Activated naive CD8-positive, alpha-beta T cell treated with anti-CD3 and anti-CD28 coated beads, Interleukin-2, amount 50 U/mL, for 24 hours (primary cell): ENCODE data around the gene KRTAP4-4.
"Not testable (repeated sequence)": the region's sequence is repeated elsewhere in the genome, so short reads cannot be mapped to it uniquely, and the experiment has no call there.

Experiments
- ATAC-seq: fragments of 150-1000 bp; cut with Tn5 transposase; one replicate; pipeline ENCODE4 v1.10.0; 2021
- DNase-seq: peaks from one replicate; pipeline ENCODE4 v3.0.0; 2021
- H3K27ac Mint-ChIP-seq: one replicate; pipeline ENCODE4 v1.8.0; 2021; ENCODE audit warnings: mild to moderate bottlenecking, mixed read lengths
- H3K27me3 Mint-ChIP-seq: one replicate; pipeline ENCODE4 v1.8.0; 2021; ENCODE audit warnings: mixed read lengths
- H3K36me3 Mint-ChIP-seq: one replicate; pipeline ENCODE4 v1.8.0; 2021; ENCODE audit warnings: low read depth, mixed read lengths
- H3K4me1 Mint-ChIP-seq: one replicate; pipeline ENCODE4 v1.8.0; 2021; ENCODE audit warnings: mixed read lengths
- H3K4me3 Mint-ChIP-seq: one replicate; pipeline ENCODE4 v1.8.0; 2021; ENCODE audit warnings: mild to moderate bottlenecking, moderate library complexity, mixed read lengths
- H3K9me3 Mint-ChIP-seq: one replicate; pipeline ENCODE4 v1.8.0; 2021; ENCODE audit warnings: mixed read lengths

KRTAP4-4 gene

GRCh38 chr17:41167561-41167960 lies 7.0 kb upstream of the KRTAP4-4 start:
- Mint-ChIP-seq H3K27ac (no peak overlapping the region), H3K27me3 (no peaks in the 10 kb centered on the region), H3K4me3 (no peak overlapping the region), H3K36me3 (no peaks in the 10 kb centered on the region), H3K9me3 (no peaks in the 10 kb centered on the region), H3K4me1 (no peaks in the 10 kb centered on the region)
- DNase-seq (no peak), ATAC-seq (no peak)

GRCh38 chr17:41163828-41164227 lies 3.3 kb upstream of the KRTAP4-4 start:
- no peak overlapping the region for H3K4me3 Mint-ChIP-seq
- H3K4me1 Mint-ChIP-seq: no peaks in the 10 kb centered on the region
- no peak overlapping the region for H3K27ac Mint-ChIP-seq
- H3K9me3 Mint-ChIP-seq: no peaks in the 10 kb centered on the region
- peaks cover 2% of the 10 kb centered on the region for H3K27me3 Mint-ChIP-seq
- ATAC-seq: no peak
- DNase-seq: no peak
- no peaks in the 10 kb centered on the region for H3K36me3 Mint-ChIP-seq

GRCh38 chr17:41160190-41160589 lies 358 bp downstream of the KRTAP4-4 start:
- not testable (repeated sequence) for H3K9me3 Mint-ChIP-seq, H3K4me1 Mint-ChIP-seq, H3K27me3 Mint-ChIP-seq, H3K27ac Mint-ChIP-seq, H3K4me3 Mint-ChIP-seq, DNase-seq, H3K36me3 Mint-ChIP-seq, ATAC-seq

GRCh38 chr17:41153856-41154255 lies 6.7 kb downstream of the KRTAP4-4 start:
- Mint-ChIP-seq H3K27ac (no peak overlapping the region), H3K9me3 (no peaks in the 10 kb centered on the region), H3K4me1 (no peaks in the 10 kb centered on the region), H3K4me3 (no peak overlapping the region), H3K36me3 (no peaks in the 10 kb centered on the region), H3K27me3 (no peaks in the 10 kb centered on the region)
- no peak for DNase-seq
- ATAC-seq: no peak

- no peak for ATAC-seq
- H3K9me3 Mint-ChIP-seq: no peaks in the 10 kb centered on the region
- no peaks in the 10 kb centered on the region for H3K27me3 Mint-ChIP-seq
- DNase-seq: no peak
- H3K4me3 Mint-ChIP-seq: no peak overlapping the region
- no peak overlapping the region for H3K27ac Mint-ChIP-seq
- no peaks in the 10 kb centered on the region for H3K36me3 Mint-ChIP-seq
- H3K4me1 Mint-ChIP-seq: peaks cover 1% of the 10 kb centered on the region
Measured at GRCh38 chr17:41151525-41151924, 9.0 kb downstream of the KRTAP4-4 start.

DNA sequence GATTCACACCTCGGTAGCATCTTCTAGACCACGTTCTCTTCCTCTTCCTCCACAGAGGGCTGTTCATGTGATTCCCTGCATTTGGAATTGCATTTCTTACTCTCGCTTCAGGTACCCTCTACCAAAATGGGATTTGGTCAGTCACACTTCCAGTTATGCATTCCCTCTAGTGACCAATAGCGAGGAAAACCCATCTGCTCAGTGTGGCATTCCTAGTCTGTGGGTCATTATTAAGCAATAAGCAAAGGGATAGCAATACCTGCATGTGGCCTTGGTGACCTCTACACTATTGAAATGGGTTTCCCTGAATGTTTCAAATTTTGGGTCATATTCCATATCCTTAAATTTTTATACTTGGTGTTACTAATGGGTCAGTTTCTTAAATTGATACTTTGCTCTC lies 10.5 kb downstream of the KRTAP4-4 start:
- DNase-seq (no peak), ATAC-seq (no peak)
- H3K4me1 Mint-ChIP-seq: peaks cover 1% of the 10 kb centered on the region
- H3K4me3 Mint-ChIP-seq: no peak overlapping the region
- H3K36me3 Mint-ChIP-seq: no peaks in the 10 kb centered on the region
- H3K9me3 Mint-ChIP-seq: no peaks in the 10 kb centered on the region
- H3K27ac Mint-ChIP-seq: no peak overlapping the region
- H3K27me3 Mint-ChIP-seq: no peaks in the 10 kb centered on the region

DNA sequence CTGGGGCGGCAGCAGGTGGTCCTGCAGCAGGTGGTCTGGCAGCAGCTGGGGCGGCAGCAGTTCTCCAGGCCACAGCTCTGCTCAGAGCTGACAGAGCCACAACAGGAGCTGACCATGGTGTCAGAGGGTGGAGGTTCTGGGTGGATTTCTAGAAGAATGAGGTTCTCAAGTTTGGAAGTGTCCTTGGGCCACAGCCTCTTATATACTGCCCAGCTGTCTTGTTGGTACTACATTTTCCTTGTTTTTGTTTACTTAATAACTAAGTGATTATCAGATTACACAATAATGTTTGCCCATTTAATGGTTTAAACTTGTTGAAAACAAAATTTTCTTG lies 10.9 kb downstream of the KRTAP4-4 start, which contains the start of gene KRTAP4-5:
Gene KRTAP4-5, minus strand, starts transcription at position 174 of the 334 bp plus-strand sequence. Its CDS starts 58 bp downstream, at position 116.
- Mint-ChIP-seq H3K27me3 (no peaks in the 10 kb centered on the region), H3K4me1 (peaks cover 1% of the 10 kb centered on the region)
- DNase-seq: no peak

DNA sequence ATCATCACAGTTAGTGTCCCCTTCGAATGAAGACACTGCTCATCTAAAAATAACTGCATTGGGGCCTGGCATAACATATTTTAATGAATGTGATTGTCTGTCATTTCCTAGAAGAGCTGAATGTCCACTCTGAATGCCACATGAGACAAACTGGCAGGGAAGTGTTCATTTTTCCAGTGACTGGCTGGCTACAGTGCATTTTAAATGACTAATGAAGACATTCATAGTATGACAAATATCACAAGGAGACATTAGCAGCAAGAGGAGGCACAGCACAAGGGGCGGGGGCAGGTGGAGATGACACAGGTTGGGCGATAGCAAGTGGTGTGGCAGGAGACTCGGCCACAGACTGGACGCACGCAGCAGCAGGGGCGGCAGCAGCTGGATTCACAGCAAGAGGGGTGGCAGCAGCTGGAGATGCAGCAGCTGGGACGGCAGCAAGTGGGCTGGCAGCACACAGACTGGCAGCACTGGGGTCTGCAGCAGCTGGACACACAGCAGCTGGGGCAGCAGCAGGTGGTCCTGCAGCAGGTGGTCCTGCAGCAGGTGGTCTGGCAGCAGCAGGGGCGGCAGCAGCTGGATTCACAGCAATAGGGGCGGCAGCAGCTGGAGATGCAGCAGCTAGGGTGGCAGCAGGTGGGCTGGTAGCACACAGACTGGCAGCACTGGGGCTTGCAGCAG lies 11.4 kb downstream of the KRTAP4-4 start:
- ATAC-seq, DNase-seq, H3K9me3 Mint-ChIP-seq, H3K36me3 Mint-ChIP-seq, H3K4me3 Mint-ChIP-seq, H3K27me3 Mint-ChIP-seq, H3K4me1 Mint-ChIP-seq, H3K27ac Mint-ChIP-seq: not testable (repeated sequence)

More for the DNA sequence above, 10.9 kb downstream of the KRTAP4-4 start, which contains the start of gene KRTAP4-5:
- ATAC-seq: no peak
- no peaks in the 10 kb centered on the region for H3K36me3 Mint-ChIP-seq
- no peak within 1 kb of the TSS for H3K4me3 Mint-ChIP-seq
- no peak within 1 kb of the TSS for H3K27ac Mint-ChIP-seq
- no peaks in the 10 kb centered on the region for H3K9me3 Mint-ChIP-seq

- H3K4me3 Mint-ChIP-seq: no peak overlapping the region
- H3K27ac Mint-ChIP-seq: no peak overlapping the region
- H3K9me3 Mint-ChIP-seq: peaks cover 13% of the 10 kb centered on the region
- DNase-seq (no peak), ATAC-seq (no peak)
- H3K36me3 Mint-ChIP-seq: peaks cover 6% of the 10 kb centered on the region
- H3K27me3 Mint-ChIP-seq: no peaks in the 10 kb centered on the region
- peaks cover 1% of the 10 kb centered on the region for H3K4me1 Mint-ChIP-seq
Measured at GRCh38 chr17:41147531-41148204, 12.9 kb downstream of the KRTAP4-4 start.

DNA sequence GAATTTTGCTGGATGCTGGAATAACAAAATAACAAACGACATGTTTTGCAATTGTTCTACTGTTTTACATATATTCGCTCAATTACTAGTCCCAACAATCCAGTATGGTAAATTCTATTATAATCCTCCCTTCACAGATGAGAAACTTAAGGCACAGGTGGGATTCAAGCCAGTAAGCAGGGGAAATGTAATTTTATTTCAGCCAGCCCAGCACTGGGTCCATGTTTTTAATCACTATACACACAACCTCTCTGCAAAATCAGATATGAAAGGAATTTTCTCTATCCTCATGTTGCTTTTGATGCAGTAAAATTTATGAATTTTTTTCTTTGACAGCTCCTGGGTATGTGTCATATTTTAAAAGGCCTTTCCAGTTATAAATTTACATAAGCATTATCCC lies 15.3 kb downstream of the KRTAP4-4 start:
- peaks cover 10% of the 10 kb centered on the region for H3K36me3 Mint-ChIP-seq
- DNase-seq (no peak), ATAC-seq (no peak)
- no peak overlapping the region for H3K4me3 Mint-ChIP-seq
- H3K4me1 Mint-ChIP-seq: peaks cover 1% of the 10 kb centered on the region
- H3K9me3 Mint-ChIP-seq: peaks cover 25% of the 10 kb centered on the region
- H3K27ac Mint-ChIP-seq: no peak overlapping the region
- H3K27me3 Mint-ChIP-seq: no peaks in the 10 kb centered on the region

DNA sequence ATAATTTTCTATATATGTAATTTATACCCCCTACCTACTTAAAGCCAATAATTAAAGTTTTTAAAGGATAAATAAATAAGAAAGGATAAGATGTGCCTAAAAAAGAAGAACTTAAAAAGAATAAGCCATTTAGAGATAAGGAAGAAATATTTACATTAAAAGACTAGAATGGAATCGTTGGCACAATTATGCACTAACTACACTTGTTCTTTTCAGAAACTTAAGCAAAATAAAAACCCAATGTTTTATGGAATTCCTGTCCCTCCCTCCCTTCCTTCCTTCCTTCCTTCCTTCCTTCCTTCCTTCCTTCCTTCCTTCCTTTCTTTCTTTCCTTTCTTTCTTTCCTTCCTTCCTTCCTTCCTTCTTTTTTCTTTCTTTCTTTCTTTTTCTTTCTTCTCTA lies 15.7 kb downstream of the KRTAP4-4 start:
- peaks cover 10% of the 10 kb centered on the region for H3K36me3 Mint-ChIP-seq
- H3K27me3 Mint-ChIP-seq: no peaks in the 10 kb centered on the region
- H3K4me3 Mint-ChIP-seq: no peak overlapping the region
- ATAC-seq: no peak
- peaks cover 25% of the 10 kb centered on the region for H3K9me3 Mint-ChIP-seq
- H3K27ac Mint-ChIP-seq: no peak overlapping the region
- peaks cover 1% of the 10 kb centered on the region for H3K4me1 Mint-ChIP-seq
- no peak for DNase-seq

DNA sequence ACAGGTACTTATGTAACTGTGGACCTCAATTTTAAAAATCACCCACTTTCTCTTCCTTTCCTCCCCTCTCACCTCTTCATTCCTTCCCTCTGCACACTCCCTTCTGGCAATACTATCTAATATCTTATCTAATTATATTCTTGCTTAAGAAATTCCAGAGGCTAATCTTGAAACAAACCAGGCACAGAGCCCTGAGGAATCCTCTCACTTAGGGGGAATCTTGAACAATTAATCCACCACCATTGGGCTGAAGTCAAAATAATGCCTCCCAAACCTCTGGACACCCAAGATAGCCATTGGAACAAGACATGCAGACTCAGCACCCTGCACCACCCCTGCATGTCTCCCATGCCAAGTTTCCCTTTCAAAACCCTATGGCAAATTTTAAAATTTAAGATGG lies 19.2 kb downstream of the KRTAP4-4 start:
- DNase-seq (no peak), ATAC-seq (no peak)
- H3K4me1 Mint-ChIP-seq: no peaks in the 10 kb centered on the region
- no peak overlapping the region for H3K27ac Mint-ChIP-seq
- H3K9me3 Mint-ChIP-seq: peaks cover 38% of the 10 kb centered on the region
- no peak overlapping the region for H3K4me3 Mint-ChIP-seq
- H3K36me3 Mint-ChIP-seq: peaks cover 14% of the 10 kb centered on the region
- peaks cover 2% of the 10 kb centered on the region for H3K27me3 Mint-ChIP-seq

DNA sequence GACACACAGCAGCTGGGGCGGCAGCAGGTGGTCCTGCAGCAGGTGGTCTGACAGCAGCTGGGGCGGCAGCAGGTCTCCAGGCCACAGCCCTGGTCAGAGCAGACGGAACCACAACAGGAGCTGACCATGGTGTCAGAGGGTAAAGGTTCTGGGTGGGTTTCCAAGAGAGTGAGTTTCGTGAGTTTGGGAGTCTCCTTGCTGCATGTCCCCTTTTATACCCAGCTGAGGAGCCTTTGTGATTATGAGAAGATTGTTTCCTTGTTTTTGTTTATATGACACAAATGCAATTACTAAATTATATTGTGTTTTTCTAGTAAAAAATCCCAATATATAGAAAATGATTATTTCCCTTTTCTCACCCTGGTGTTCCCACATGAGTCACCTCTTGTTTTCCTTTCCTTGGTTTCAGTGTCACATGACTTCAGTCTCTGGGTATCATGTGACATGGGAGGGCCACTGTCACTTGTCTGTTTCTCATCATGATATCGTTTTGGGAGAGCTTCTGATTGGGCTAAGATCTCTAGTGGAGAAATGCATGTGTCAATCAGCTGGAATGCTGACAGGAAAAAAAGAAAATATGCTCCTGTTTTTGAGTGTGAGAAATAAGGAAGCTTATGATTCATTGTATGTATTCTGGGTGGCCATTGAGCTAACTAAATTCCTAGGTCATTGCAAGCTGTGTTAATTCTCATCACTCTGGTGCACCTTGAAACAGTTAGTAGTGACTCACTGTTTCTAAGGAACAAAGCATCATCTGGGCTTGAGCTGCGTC lies 20.0 kb downstream of the KRTAP4-4 start, which contains the start of gene KRTAP4-6:
Gene KRTAP4-6, minus strand, starts transcription at position 185 of the 772 bp plus-strand sequence. Its CDS starts 57 bp downstream, at position 128.
- DNase-seq (no peak), ATAC-seq (no peak)
- peaks cover 2% of the 10 kb centered on the region for H3K27me3 Mint-ChIP-seq
- no peak within 1 kb of the TSS for H3K27ac Mint-ChIP-seq
- H3K4me3 Mint-ChIP-seq: no peak within 1 kb of the TSS
- H3K36me3 Mint-ChIP-seq: peaks cover 14% of the 10 kb centered on the region
- no peaks in the 10 kb centered on the region for H3K4me1 Mint-ChIP-seq
- peaks cover 38% of the 10 kb centered on the region for H3K9me3 Mint-ChIP-seq

DNA sequence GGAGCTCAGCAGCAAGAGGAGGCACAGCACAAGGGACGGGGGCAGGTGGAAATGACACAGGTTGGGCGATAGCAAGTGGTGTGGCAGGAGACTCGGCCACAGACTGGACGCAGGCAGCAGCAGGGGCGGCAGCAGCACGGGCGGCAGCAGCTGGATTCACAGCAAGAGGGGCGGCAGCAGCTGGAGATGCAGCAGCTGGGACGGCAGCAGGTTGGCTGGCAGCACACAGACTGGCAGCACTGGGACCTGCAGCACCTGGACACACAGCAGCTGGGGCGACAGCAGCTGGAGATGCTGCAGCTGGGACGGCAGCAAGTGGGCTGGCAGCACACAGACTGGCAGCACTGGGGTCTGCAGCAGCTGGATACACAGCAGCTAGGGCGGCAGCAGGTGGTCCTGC lies 20.7 kb downstream of the KRTAP4-4 start:
- Mint-ChIP-seq H3K36me3 (peaks cover 14% of the 10 kb centered on the region), H3K9me3 (peaks cover 38% of the 10 kb centered on the region)
- not testable (repeated sequence) for DNase-seq, H3K27me3 Mint-ChIP-seq, ATAC-seq, H3K4me3 Mint-ChIP-seq, H3K27ac Mint-ChIP-seq, H3K4me1 Mint-ChIP-seq
